Effector memory CD4-positive, alpha-beta T cell (primary cell): ENCODE data around the gene ADAMTS14.

ENCODE experiments used
- DNase-seq, 3 donors: peaks; one replicate each; pipeline ENCODE4 v3.0.0-alpha.2; 2020
- H3K27ac ChIP-seq: 2 replicates; pipeline ENCODE4 v1.7.0; 2013; ENCODE audit warnings: mild to moderate bottlenecking, low read length, moderate library complexity; ENCODE audit not compliant: insufficient read depth, poor library complexity, severe bottlenecking
- H3K27me3 ChIP-seq: replicated peaks from 2 replicates; pipeline ENCODE4 v1.7.0; 2013; ENCODE audit warnings: mild to moderate bottlenecking, low read length; ENCODE audit not compliant: insufficient read depth, control insufficient read depth, poor library complexity, severe bottlenecking
- H3K36me3 ChIP-seq: 2 replicates; pipeline ENCODE4 v1.7.0; 2013; ENCODE audit warnings: mild to moderate bottlenecking, low read length, moderate library complexity; ENCODE audit not compliant: control insufficient read depth, insufficient read depth
- H3K4me1 ChIP-seq: 2 replicates; pipeline ENCODE4 v1.7.0; 2013; ENCODE audit warnings: low read length, mild to moderate bottlenecking; ENCODE audit not compliant: control insufficient read depth, insufficient read depth, poor library complexity, severe bottlenecking
- H3K4me3 ChIP-seq: 2 replicates; pipeline ENCODE4 v1.7.0; 2013; ENCODE audit warnings: low read length, low read depth, mild to moderate bottlenecking; ENCODE audit not compliant: insufficient read depth, poor library complexity, severe bottlenecking
- H3K9me3 ChIP-seq: 2 replicates; pipeline ENCODE4 v1.7.0; 2013; ENCODE audit warnings: mild to moderate bottlenecking, low read length, moderate library complexity; ENCODE audit not compliant: control insufficient read depth

Gene ADAMTS14

GRCh38 chr10:70738761-70739121 lies 66.4 kb downstream of the ADAMTS14 start:
- no peaks in the 10 kb centered on the region for H3K9me3 ChIP-seq
- no peaks in the 10 kb centered on the region for H3K4me1 ChIP-seq
- H3K27me3 ChIP-seq: no peaks in the 10 kb centered on the region
- H3K36me3 ChIP-seq: no peaks in the 10 kb centered on the region
- H3K27ac ChIP-seq: no peak overlapping the region
- DNase-seq: no peak
- no peak overlapping the region for H3K4me3 ChIP-seq

GRCh38 chr10:70740406-70741288 lies 68.3 kb downstream of the ADAMTS14 start:
- H3K36me3 ChIP-seq: no peaks in the 10 kb centered on the region
- H3K9me3 ChIP-seq: no peaks in the 10 kb centered on the region
- DNase-seq: no peak
- H3K27ac ChIP-seq: no peak overlapping the region
- H3K4me3 ChIP-seq: no peak overlapping the region
- no peaks in the 10 kb centered on the region for H3K4me1 ChIP-seq
- no peaks in the 10 kb centered on the region for H3K27me3 ChIP-seq

GRCh38 chr10:70742537-70743429 lies 70.5 kb downstream of the ADAMTS14 start:
- Histone ChIP-seq H3K4me1 (no peaks in the 10 kb centered on the region), H3K36me3 (no peaks in the 10 kb centered on the region), H3K27ac (no peak overlapping the region), H3K4me3 (no peak overlapping the region), H3K27me3 (no peaks in the 10 kb centered on the region), H3K9me3 (no peaks in the 10 kb centered on the region)
- no peak for DNase-seq

- no peak overlapping the region for H3K27ac ChIP-seq
- H3K27me3 ChIP-seq: no peaks in the 10 kb centered on the region
- H3K4me1 ChIP-seq: no peaks in the 10 kb centered on the region
- H3K4me3 ChIP-seq: no peak overlapping the region
- no peak for DNase-seq
- H3K9me3 ChIP-seq: no peaks in the 10 kb centered on the region
- no peaks in the 10 kb centered on the region for H3K36me3 ChIP-seq
These were observed 71.1 kb downstream of the ADAMTS14 start for GRCh38 chr10:70743430-70743788.

- H3K4me3 ChIP-seq: no peak overlapping the region
- H3K36me3 ChIP-seq: no peaks in the 10 kb centered on the region
- no peak for DNase-seq
- no peak overlapping the region for H3K27ac ChIP-seq
- H3K9me3 ChIP-seq: no peaks in the 10 kb centered on the region
- H3K4me1 ChIP-seq: no peaks in the 10 kb centered on the region
- H3K27me3 ChIP-seq: no peaks in the 10 kb centered on the region
These were observed 71.6 kb downstream of the ADAMTS14 start for GRCh38 chr10:70743879-70744278.

- no peaks in the 10 kb centered on the region for H3K9me3 ChIP-seq
- H3K4me1 ChIP-seq: no peaks in the 10 kb centered on the region
- H3K27me3 ChIP-seq: no peaks in the 10 kb centered on the region
- no peaks in the 10 kb centered on the region for H3K36me3 ChIP-seq
- DNase-seq: no peak
- H3K27ac ChIP-seq: no peak overlapping the region
- no peak overlapping the region for H3K4me3 ChIP-seq
These were observed 72.4 kb downstream of the ADAMTS14 start for GRCh38 chr10:70744617-70745143.

GRCh38 chr10:70745555-70745954 lies 73.2 kb downstream of the ADAMTS14 start:
- no peak for DNase-seq
- Histone ChIP-seq H3K4me3 (no peak overlapping the region), H3K36me3 (no peaks in the 10 kb centered on the region), H3K4me1 (no peaks in the 10 kb centered on the region), H3K9me3 (no peaks in the 10 kb centered on the region), H3K27ac (no peak overlapping the region), H3K27me3 (no peaks in the 10 kb centered on the region)

GRCh38 chr10:70747192-70747965 lies 75.1 kb downstream of the ADAMTS14 start:
- DNase-seq: no peak
- no peaks in the 10 kb centered on the region for H3K4me1 ChIP-seq
- H3K9me3 ChIP-seq: no peaks in the 10 kb centered on the region
- no peak overlapping the region for H3K27ac ChIP-seq
- H3K36me3 ChIP-seq: no peaks in the 10 kb centered on the region
- H3K4me3 ChIP-seq: no peak overlapping the region
- H3K27me3 ChIP-seq: no peaks in the 10 kb centered on the region

GRCh38 chr10:70748305-70748704 lies 76.0 kb downstream of the ADAMTS14 start:
- Histone ChIP-seq H3K4me3 (no peak overlapping the region), H3K4me1 (no peaks in the 10 kb centered on the region), H3K36me3 (no peaks in the 10 kb centered on the region), H3K27me3 (no peaks in the 10 kb centered on the region), H3K27ac (no peak overlapping the region), H3K9me3 (no peaks in the 10 kb centered on the region)
- DNase-seq: no peak
